Pulmonary artery endothelial cell (primary cell): ENCODE results near the gene SMG6. TPM values are rescaled to one million over a fixed set of nuclear protein-coding genes. Genes with fewer than 3 reads are reported as not detected.

Experiments used
- DNase-seq: peaks from one replicate; pipeline ENCODE4 v3.0.0-alpha.2; 2011; ENCODE audit warnings: low read depth, low spot score
- total RNA-seq: library from RNA; depleted of rRNA; stranded (reverse); fragments of >200 nt; gene quantifications from 2 replicates; pipeline ENCODE4 v1.2.3, GENCODE V29; 2014

The SMG6 gene
- total RNA-seq, 1 donor from 2014 or later = 24.9 TPM

DNA sequence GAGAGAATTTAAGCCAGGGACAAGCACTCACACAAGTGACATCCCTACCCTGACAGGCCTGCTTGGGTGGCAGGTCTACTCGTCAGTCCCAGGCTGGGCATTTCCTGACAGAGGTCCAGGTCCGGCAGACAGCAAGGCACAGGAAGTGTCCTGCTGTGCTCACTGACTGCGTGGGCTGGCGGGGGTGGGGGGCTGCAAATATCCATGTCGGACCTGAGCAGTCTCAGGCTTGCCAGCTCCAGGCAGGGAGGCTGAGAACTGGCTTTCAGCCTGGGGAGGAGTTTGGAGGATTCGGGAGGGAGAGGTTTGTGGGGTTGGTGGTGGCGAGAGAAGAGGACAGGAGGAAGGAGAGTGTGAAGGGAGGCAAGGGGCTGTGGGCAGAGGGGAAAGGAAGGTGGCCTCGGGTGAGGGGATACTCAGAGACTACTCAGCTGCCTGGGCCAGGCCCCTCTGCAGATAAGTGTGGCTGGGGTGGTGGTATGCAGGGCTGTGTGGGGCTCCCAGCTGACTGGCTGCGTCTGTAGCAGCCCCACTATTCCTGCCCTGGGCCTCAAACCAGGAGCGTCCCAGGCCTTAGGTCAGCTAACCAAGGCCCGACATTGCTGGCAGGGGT is 240.9 kb downstream of the SMG6 start:
- DNase-seq = no peak

DNA sequence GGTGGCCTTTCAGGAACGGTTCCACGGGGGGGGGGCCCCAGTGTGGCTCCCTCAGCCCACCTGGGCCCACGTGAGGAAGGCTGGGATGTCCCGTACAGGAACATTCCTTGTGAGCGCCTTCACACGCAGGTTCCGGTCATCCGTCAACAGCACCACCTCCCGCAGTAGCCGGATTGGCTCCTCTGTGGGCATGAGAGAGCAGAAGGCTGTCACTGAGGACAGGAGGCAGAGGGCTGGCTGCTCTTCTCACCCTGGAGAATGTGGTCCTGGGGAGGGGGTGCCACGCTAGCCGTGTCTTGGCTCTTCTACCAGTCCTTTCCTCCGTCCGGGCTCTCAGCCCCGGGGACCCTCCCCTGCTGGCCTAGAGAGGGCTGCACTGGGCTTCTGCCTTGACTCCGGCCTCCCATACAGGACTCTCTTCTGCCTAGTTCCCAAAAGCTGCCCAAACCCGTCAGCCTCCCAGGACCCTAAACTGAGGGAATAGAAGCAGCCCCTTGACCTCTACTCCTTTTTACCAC is 242.1 kb downstream of the SMG6 start:
- no peak for DNase-seq

DNA sequence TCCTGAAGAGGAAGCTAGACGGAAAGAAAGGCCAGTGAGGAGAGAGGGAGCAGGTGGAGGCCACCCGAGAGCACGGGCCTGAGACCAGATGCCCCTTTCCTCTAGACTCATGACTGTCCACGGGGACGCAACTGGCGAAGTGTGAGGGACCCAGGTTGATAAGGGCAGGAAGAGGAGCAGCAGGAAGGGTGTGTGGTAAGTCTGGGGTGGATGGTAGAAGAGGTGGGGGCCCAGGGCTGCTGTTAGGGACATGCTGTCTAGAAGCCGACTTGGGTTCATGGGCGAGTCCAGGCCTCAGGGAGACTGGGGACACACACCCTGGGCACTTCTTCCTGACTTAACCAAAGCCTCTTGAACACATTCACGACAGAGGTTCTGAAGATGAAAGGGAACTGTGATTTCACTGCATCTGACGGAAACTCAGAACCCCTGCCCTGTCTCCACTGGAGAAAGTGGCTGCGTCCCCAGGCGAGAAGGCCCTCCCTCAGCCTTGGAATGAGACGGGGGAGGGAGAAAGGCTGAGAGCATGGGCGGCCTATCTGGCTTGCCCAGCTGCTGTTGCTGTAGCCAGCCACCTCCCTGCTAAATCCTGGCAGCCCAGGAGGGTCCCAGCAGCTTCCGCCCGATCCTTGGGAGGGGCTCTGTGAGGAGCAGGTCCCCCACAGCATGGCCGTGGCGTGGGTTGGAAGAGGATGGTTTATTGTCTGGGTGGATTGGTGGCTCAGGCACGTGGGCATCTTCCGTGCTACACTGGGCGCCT is 242.7 kb downstream of the SMG6 start:
- DNase-seq = no peak

DNA sequence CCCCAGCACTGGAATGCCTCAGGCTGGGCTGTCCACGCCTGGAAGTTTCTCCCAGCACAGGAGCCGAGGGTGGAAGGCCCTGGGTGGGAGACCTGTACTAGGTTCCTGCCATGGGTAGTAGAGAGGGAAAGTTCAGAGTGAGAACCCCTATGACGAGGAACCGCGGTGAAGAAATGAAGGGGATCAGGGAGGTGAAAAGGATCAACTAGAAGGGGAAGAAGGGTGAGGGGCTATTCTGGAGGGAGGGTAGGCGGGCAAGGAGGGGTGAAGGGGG is 243.3 kb downstream of the SMG6 start:
- no peak for DNase-seq

GRCh38 chr17:2059547-2060384 is 243.8 kb downstream of the SMG6 start:
- no peak for DNase-seq

GRCh38 chr17:2058586-2059546 is 244.7 kb downstream of the SMG6 start:
- no peak for DNase-seq

- no peak for DNase-seq
These were observed 245.6 kb downstream of the SMG6 start for GRCh38 chr17:2057760-2058585.

GRCh38 chr17:2057175-2057759 is 246.3 kb downstream of the SMG6 start:
- no peak for DNase-seq

GRCh38 chr17:2056206-2057174 is 247.1 kb downstream of the SMG6 start:
- no peak for DNase-seq

DNA sequence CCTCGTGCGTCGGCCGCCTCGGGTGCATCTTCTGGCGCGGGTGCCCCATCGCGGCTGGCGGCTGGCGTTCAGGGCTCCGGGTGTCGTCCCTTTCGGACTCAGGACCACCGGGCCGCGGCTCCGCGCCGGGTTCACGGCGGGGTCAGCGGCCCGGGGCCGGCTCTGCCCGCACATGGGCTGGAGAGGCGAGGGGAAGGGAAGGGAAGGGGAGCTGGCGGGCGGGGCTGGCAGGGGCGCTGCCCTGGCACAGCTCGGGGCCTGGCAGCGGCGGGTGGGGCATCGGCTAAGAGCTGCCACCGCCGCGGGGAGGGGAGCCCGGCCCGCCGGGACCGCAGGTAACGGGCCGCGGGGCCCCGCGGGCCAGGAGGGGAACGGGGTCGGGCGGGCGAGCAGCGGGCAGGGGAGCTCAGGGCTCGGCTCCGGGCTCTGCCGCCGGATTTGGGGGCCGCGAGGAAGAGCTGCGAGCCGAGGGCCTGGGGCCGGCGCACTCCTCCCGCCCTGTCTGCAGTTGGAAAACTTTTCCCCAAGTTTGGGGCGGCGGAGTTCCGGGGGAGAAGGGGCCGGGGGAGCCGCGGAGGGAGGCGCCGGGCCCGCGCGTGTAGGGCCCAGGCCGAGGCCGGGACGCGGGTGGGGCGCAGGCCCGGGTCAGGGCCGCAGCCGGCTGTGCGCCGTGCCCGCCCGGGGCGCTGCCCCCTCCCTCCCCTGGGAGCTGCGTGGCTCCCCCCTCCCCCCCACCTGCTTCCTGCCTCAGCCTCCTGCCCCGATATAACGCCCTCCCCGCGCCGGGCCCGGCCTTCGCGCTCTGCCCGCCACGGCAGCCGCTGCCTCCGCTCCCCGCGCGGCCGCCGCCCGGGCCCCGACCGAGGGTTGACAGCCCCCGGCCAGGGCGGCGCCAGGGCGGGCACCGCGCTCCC is 248.0 kb downstream of the SMG6 start:
- DNase-seq = no peak

DNA sequence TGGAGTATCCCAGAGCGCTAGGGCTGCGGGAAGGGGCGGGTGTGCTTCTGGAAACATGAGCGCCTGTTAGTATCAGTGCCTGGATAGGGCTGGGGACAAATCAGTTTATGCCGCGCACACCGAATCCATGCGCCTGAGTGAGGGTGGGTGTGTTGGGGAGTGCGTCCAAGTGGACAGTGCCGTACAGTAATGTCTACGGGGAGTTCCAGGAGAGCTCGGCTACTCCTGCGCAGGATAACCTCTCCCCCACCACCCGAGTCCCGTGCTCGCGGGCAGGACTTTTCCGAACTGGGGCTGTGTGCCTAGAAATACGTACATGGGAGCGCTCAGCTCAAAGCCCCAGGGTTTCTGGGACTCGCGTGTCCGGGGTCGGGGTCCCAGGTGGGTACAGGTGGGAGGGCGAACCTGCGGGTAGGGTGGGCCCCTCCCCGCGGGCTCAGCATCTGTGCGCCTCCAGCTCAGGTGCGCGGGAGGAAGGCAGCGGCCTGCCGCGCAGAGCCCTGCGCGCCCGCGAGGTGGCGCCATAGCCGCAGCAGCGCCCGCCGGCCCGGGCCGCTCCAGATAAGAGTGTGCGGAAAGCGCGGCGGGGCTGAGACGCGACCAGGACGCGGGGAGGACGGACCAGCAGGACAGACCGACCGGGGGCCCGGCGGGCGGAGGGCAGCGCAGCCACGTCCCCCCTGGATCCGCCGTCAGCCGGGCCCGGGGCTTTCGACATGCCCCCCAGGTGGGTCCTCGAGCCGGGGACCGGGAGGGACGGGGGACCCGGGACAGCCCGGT is 248.9 kb downstream of the SMG6 start, which contains the start of gene HIC1:
TSS of gene HIC1 (plus strand) at position 592 of the 780 bp plus-strand sequence. CDS start 1,588 bp downstream, outside the sequence.
- DNase-seq = no peak

- DNase-seq = no peak
These were observed 249.4 kb downstream of the SMG6 start for GRCh38 chr17:2054262-2054511.

- DNase-seq = no peak
These were observed 250.0 kb downstream of the SMG6 start for GRCh38 chr17:2053380-2054261.

DNA sequence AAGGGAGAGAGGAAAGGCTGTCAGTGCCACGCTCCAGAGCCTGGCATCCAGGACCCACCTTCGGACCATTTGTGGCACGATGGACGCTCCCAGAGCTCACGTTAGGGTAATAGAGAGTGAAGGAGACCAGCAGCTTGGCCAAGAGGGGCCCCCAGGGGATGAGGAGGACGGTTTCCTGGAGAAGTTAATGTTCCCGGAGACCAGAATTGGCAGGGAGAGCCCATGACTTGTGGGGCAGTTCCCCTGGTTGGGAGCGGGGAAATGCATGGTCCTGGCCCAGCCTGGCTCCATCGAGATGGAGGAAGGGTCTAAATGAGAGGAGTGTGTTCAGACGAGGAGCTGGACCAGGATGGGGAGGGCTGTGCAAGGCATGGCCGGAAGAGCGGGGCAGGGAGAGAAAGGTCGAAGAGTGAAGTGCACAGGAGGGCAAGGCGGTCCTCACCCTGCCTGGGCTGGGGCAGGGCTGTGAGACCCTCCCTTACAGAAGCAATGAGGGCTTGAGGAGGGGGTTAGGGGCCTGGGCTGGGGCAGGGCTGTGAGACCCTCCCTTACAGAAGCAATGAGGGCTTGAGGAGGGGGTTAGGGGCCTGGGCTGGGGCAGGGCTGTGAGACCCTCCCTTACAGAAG is 251.5 kb downstream of the SMG6 start:
- DNase-seq = no peak
